Left cardiac atrium (tissue), 4 donors: Measurements from ENCODE around the gene CDC16. TPM values are rescaled to one million over a fixed set of nuclear protein-coding genes. Genes with fewer than 3 reads are reported as not detected.

Experiments used
- ATAC-seq, 2 donors: fragments of 200-7000 bp; cut with Tn5 transposase; one replicate each; pipeline ENCODE4 v1.9.1; 2020; ENCODE audit warnings: mild to moderate bottlenecking in 2 of 2, moderate library complexity in 2 of 2
- DNase-seq: peaks from one replicate; pipeline ENCODE4 v3.0.0-alpha.2; 2020
- intact Hi-C, 2 donors: fragments of 100-400 bp; cut with DNase I; formaldehyde crosslinking; loops; one replicate each; pipeline versions ENCODE4 v1.14.1 to v1.15.1; 2022 to 2023
- microRNA-seq, 2 donors: library from miRNA; unstranded; fragments of <30 nt; microRNA quantifications; one replicate each; pipeline ENCODE4 v1.2.0, GENCODE V29; 2020
- total RNA-seq, 2 donors: library from RNA; stranded (reverse); fragmentation: NEBNext Ultra II Directional; extraction: Animal tissue kit (Norgen Biotek cat#: 25700); gene quantifications; one replicate each; pipeline ENCODE4 v1.2.1, GENCODE V29; 2021
- donor health status: DM: no; HTN: yes; CAD: no.
- donor health status: DM: no; HTN: yes; CAD: no; lungs with severe emphysema.
- donor health status: DM: yes; HTN: yes; CAD: no.
- donor health status: Dilated cardiomyopathy.

The CDC16 gene
- total RNA-seq, 2 donors from 2014 or later, result 37.9 to 38.9 TPM

DNA sequence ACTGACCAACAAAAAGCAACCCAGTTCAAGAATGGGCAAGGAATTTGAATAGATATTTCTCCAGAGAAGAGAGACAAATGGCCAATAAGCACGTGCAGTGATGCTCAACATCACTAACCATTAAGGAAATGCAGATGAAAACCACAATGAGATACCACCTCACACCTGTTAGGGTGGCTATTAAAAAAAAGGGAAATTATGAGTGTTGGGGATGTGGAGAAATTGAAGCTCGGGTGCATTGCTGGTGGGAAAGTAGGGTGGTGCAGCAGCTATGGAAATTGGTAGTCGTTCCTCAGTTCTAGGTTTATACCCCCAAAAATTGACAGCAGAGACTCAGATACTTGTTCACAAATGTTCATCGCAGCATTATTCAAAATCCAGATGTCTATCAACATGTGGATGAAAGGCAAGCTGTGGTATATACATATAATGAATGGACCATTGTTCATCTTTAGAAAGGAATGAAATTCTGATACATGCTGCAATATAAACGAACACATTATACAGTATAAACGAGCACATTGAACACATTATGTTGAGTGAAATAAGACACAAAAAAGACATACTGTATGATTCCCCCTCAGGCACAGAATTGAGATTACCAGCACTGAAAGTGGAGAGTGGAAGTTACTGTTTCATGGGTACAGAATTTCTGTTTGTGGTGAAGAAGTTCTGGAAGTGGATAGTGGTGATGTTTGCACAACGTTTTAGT is 80.5 kb downstream of the CDC16 start:
- DNase-seq (no peak), ATAC-seq (no peak)
- intact Hi-C loops, result no loop called here

DNA sequence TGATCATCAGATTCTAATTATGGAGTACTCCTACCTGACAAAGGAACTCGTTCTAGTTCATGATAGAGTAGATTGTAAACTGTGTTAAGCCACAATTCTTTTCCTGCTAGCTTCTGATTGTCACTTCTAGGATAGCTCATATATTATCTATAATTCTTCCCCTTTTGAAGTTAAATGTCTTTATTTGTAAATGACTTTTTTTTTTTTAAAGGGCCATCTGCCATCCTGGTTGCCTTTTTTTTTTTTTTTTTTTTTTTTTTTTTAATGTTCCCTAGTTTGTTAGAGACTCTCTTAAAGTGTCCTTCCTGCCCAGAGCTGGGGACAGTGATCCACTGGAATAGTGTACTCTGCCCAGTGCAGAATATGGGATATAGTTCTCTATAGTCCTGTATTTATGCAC is 83.9 kb downstream of the CDC16 start:
- no peak for DNase-seq
- no peak for ATAC-seq
- intact Hi-C loops, result no loop called here

DNA sequence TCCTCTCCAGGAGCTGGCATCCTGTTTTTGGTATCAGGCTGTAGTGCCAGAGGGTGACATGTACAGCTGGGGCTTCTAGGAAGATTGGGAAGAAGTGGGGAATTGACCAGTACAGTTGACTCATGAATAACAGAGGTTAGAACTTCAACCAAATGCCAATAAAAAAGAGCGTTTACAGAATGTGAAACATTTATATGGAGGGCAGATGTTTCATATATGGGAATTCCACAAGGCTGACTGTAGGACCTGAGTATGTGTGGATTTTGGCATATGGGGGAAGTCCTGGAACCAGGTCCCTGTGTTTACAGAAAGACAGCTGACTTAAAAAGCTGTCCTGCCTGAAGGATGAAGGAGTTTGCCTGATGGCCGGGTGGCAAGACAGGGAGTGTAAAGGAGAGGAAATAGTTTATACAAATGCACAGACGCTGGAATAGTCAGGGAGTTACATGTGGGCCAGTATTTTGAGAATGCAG is 84.8 kb downstream of the CDC16 start:
- intact Hi-C loops, result no loop called here
- ATAC-seq, result no peak
- DNase-seq, result no peak

DNA sequence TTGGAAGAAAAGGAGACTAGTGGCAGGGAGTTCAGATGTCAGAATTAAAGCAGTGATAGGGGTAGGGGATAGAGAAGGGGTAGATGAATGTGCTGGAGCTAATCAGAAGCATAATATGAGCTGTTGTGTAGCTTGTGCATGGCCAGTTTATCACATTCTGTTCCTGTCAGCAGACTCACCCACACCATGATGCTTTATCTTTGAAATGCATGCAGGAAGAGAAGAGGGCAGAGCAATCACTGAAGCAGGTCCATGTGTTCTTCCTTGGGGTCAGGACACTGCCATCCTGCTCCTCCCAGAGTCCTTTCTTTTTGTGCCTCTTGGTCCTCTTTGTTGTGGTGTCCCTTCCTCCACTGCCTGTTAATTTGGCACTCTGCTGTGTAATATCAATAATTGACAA is 85.4 kb downstream of the CDC16 start:
- ATAC-seq (peak; percentile 48 to 60), DNase-seq (no peak)
- intact Hi-C loops, result no loop called here

DNA sequence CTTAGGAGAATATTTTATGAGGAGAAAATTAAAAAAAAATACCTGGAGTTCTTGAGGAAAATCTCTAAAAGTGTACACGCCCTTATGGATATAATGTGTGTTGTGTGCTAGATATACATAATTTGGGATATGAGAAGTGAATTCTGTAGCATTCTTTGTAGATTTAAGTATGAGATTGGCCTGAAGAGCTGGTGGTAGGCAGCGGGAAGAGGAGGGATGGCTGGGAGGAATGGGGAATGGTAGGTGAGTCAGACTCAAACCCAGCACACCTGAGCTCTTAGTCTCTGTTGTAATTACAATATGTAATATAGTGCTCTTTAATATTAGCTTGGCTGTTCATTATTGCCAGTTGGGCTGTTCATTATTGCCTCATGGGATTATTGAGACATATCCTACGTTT is 86.6 kb downstream of the CDC16 start:
- no peak for DNase-seq
- intact Hi-C loops, result no loop called here

More for the DNA sequence above, 86.6 kb downstream of the CDC16 start:
- ATAC-seq, result no peak

Small RNA genes within 50 kb of the gene (microRNA-seq; reads per million reads assigned to microRNA genes)
- 0 reads per million in 2 donors for gene MIR4502
- gene MIR548AR, result 0 reads per million in 2 donors

Other genes with a start within 250 kb of the CDC16 start
- gene RASA3, start 102.3 kb upstream of the CDC16 start, total RNA-seq, result 10 to 100 TPM; 19.9 to 20.1 TPM
- gene CFAP97D2, start 55.6 kb upstream of the CDC16 start, total RNA-seq, result not detected
- gene UPF3A, start 46.7 kb downstream of the CDC16 start, total RNA-seq, result 10 to 100 TPM; 22.2 to 28.0 TPM
- gene CHAMP1, start 79.6 kb downstream of the CDC16 start, total RNA-seq, result 10 to 100 TPM; 11.5 to 12.0 TPM